Measurements from ENCODE around the gene PSMD5. TPM values are rescaled to one million over a fixed set of nuclear protein-coding genes. Genes with fewer than 3 reads are reported as not detected.

Gene PSMD5
- total RNA-seq, 1 experiment from 2014 or later = 26.5 TPM

Other genes with a start within 250 kb of the PSMD5 start
- gene MEGF9, start 128.5 kb downstream of the PSMD5 start, total RNA-seq (2014; rRNA removed; shearing (Covaris generic)) = 2.3 and 2.4 TPM in 2 replicates
- 26.7 and 36.2 TPM in 2 replicates for gene FBXW2, start 49.5 kb downstream of the PSMD5 start, total RNA-seq (2014; rRNA removed; shearing (Covaris generic))
- 100 and 106 TPM in 2 replicates for gene PHF19, start 34.3 kb upstream of the PSMD5 start, total RNA-seq (2014; rRNA removed; shearing (Covaris generic))
- gene TRAF1, start 83.9 kb upstream of the PSMD5 start, total RNA-seq (2014; rRNA removed; shearing (Covaris generic)) = 0.41 and 0.73 TPM in 2 replicates
- 0.08 and 0.33 TPM in 2 replicates for gene C5, start 207.4 kb upstream of the PSMD5 start, total RNA-seq (2014; rRNA removed; shearing (Covaris generic))
- 4.7 and 7.4 TPM in 2 replicates for gene CNTRL, start 232.0 kb upstream of the PSMD5 start, total RNA-seq (2014; rRNA removed; shearing (Covaris generic))